HG03280 (cell line): Measurements from ENCODE around the gene DENND4A.
"Not testable (repeated sequence)": the region's sequence is repeated elsewhere in the genome, so short reads cannot be mapped to it uniquely, and the experiment has no call there.

Source experiments
- ATAC-seq: cut with Tn5 transposase; IDR thresholded peaks from one replicate; pipeline ENCODE4 v1.9.1; 2021; ENCODE audit warnings: mild to moderate bottlenecking, moderate library complexity; ENCODE audit not compliant: unreplicated experiment

Gene DENND4A

DNA sequence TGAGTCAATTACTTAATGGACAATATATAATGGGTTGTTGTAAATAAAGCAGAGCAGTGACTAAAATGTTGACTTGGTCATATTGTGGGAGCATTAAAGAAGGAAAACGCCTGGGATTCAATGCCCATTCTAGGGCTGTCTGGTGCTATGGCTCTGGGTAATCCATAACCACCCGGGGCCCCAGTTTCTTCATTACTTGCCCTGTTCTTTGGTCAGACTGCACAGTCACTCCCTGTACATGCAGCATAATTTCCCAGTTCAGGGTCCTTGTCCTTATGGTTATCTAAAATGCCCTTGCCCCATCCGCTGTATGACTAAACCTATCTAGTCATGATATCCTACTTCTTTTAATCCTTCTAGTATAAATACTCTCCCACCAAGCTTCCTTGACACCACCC, 27.5 kb upstream of the DENND4A start:
- no peak for ATAC-seq

DNA sequence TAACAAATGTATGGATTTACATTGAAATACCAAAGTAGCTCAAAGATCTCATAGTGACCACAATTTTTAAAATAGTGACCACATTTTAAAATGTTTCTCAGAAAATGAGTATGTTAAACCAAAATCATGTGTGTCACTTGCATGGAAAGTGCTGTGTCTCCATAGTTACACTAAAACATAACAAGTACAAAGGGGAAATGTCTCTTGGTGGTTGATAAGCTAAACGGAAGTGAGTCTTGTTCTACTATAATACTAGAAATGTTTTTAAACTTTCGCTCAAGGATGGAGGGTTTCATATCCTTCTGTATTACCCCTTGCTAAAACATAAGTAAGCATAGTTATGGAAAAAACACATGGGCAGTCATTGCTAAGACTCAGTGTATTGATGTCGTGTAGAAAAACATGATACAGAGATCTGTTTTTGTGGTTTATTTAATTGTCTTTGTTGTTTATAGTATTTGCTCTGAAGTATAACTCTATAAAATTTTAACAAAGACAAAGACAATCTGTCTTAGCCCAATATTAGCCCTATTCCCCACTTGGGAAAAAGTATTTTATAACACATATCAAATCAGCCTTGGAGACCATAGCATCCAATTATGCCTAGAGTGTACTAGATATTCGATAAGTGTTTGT, 27.0 kb upstream of the DENND4A start:
- peak; percentile 67 for ATAC-seq

GRCh38 chr15:65816441-65816840, 24.3 kb upstream of the DENND4A start:
- ATAC-seq: no peak

- ATAC-seq: not testable (repeated sequence)
These were observed 23.9 kb upstream of the DENND4A start for GRCh38 chr15:65816008-65816407.

- ATAC-seq: not testable (repeated sequence)
These were observed 22.2 kb upstream of the DENND4A start for GRCh38 chr15:65814271-65814670.

- ATAC-seq: no peak
These were observed 20.8 kb upstream of the DENND4A start for GRCh38 chr15:65812916-65813315.

- ATAC-seq: no peak
These were observed 20.4 kb upstream of the DENND4A start for GRCh38 chr15:65812467-65812866.

DNA sequence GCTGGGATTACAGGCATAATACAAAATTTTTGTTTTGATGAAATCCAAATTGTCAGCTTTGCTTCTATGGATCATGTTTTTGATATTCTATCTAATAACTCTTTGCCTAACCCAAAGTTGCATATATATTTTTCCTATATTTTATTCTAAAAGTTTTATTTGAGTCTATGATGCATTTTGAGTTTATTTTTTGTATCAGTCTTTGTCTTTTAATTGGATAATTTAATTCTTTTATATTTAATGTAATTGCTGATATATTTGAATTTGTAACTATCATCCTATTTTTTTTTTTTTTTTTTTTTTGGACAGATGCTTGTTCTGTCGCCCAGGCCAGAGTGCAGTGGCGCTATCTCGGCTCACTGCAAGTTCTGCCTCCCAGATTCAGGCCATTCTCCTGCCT, 19.7 kb upstream of the DENND4A start:
- no peak for ATAC-seq

DNA sequence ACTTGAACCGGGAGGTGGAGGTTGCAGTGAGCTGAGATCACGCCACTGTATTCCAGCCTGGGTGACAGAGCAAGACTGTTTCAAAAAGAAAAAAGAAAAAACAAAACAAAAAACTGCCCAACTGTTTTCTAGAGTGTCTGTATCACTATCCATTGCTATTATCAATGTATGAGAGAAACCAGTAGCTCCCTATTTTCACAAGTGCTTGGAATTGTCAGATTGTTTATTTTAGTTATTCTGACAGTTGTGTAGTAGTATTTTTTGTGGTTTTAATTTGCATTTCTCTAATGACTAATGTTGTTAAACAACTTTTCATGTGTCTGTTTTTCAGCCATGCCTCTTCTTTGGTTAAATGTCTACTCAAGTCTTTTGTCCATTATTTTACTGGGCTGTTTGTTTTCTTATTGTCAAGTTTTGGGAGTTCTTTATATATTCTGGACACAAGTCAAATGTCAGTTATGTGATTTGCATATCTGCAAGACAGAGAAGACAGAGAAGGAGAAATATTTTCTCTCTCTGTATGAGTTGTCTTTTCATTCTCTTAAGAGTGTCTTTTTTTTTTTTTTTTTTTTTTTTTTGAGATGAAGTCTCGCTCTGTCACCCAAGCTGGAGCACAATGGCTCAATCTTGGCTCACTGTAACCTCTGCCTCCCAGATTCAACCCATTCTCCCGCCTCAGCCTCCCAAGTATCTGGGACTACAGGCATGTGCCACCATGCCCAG, 19.1 kb upstream of the DENND4A start:
- not testable (repeated sequence) for ATAC-seq

DNA sequence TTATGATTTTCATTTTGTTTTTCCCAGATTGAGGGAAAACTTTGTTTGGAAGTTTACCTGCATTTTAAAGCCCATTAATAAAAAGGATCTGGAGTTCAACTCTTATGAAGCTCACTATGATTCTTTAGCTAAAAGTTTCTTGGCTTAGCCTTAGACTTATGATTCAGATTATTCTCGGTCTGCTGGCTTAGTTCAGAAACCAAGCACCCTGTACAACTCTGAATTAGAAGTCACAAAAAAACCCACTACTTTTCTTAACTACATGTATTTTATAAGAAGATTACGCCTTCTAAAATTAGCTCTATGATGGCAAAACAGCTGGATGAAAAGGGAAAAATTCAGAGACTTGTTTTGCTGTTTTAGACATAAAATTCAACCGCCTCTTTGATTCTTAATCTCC, 14.3 kb upstream of the DENND4A start:
- no peak for ATAC-seq

- ATAC-seq: no peak
These were observed 13.1 kb upstream of the DENND4A start for GRCh38 chr15:65805019-65805745.

DNA sequence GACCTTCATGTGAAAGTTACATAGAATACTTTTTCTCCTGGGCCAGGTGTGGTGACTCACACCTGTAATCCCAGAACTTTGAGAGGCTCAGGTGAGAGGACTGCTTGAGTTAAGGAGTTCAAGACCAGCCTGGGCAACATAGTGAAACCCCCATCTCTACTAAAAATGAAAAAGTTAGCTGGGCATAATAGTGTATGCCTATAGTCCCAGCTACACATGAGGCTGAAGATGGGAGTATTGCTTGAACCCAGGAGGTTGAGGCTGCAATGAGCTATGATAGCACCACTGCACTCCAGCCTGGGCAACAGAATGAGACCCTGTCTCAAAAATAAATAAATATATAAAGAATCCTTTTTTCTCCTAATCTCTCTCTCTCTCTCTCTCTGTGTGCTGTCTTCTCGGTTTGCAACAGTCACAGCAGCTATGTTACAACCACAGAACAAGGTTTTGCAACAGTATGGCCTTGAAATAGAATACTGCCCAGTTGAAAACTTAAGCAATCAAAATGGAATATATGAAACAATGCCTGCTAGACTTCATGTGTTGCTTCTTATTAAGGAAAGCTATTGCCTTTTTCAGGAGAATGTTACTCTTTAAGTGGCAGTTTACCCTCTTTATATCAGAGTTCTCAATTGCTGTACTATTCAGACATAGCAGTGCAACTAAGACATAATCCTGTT, 12.3 kb upstream of the DENND4A start:
- ATAC-seq: no peak

DNA sequence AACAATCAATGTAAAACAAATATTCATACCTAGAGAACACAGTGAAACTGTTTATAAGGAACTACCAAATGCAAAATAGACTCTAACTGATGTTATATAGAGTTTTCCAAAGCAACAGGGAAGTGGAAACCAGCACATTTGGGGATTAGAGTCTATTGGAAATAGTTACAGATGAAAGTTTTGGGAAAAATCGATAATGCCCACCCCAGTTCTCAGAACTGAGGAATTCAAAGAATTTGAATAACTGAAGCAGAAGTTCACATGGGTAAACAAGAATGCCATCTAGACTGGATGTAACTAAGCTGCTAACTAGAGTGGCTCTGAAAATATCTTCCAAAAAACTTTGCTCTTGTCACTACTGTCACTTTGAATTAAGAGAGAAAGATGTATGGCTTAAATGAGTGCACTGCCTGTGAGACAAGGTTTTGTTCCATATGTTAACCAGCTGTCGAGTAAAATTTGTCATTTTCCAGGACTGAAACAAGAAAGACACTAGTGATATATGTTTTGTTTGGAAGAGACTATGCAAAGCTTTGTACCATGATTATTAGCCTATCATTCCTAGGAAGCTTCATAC, 9.2 kb upstream of the DENND4A start:
- ATAC-seq: no peak

DNA sequence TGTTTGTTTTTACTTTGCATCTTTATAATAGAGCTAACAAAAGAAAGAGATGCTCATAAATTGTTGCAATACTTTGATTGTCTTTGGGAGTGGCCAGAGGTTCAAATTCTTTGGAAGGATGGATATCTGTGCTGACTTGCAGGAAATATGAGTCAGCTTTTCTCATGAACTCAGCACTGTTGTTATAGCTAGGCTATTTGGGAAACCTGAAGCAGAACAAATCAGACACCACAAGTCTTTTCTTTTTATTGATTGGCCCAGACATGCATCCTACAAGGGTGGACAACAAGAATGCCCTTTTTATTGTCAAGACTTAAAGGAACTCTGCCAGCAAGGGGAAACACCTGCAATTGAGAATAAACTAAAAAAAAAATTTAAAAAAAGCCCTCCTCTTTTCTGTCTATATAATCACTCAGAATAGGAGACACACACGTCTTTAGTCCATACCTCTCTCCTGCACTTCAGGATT, 4.6 kb upstream of the DENND4A start:
- ATAC-seq: no peak

- ATAC-seq: no peak
These were observed 3.6 kb upstream of the DENND4A start for GRCh38 chr15:65795663-65796216.

DNA sequence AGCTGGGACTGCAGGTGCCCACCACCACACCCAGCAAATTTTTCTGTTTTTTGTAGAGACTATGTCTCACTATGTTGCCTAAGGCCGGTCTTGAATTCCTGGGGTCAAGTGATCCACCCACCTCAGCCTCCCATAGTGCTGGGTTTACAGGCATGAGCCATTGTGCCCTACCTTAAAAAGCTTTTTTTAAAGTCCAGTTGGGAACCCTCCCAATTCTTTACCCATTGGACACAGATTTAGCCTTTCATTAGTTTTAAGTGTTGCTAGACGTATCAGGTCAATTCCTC, 1.7 kb upstream of the DENND4A start:
- ATAC-seq: no peak

DNA sequence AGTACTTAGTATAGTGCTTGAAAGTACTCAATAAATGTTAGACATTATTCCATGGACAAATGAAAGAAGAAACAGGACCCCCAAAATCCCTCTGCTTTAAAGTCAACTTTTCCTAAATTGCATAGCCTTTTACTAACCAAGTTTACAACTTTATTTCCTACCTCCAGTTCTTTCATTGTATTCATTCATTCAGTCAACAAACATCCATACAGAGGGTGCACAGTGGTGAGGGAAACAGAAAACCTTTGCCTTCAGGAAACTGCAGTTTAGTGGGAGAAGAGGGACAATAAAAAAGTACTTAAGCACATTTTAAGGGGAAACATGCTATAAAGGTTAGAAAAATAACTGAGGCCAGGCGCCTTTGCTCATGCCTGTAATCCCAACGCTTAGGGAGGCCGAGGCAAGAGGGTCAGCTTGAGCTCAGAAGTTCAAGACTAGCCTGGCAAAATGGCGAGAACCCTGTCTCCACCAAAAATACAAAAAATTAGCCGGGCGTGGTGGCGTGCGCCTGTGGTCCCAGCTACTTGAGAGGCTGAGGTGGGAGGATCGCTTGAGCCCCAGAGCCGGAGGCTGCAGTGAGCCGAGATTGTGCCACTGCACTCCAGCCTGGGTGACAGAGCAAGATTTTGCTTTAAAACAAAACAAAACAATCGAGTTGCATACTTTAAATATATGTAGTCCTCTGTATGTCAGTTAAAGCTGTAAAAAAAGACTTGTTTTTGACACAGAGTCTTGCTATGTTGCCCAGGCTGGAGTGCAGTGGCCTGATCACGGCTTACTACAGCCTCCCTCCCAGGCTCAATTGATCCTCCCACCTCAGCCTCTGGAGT, 1.1 kb upstream of the DENND4A start:
- ATAC-seq: no peak

DNA sequence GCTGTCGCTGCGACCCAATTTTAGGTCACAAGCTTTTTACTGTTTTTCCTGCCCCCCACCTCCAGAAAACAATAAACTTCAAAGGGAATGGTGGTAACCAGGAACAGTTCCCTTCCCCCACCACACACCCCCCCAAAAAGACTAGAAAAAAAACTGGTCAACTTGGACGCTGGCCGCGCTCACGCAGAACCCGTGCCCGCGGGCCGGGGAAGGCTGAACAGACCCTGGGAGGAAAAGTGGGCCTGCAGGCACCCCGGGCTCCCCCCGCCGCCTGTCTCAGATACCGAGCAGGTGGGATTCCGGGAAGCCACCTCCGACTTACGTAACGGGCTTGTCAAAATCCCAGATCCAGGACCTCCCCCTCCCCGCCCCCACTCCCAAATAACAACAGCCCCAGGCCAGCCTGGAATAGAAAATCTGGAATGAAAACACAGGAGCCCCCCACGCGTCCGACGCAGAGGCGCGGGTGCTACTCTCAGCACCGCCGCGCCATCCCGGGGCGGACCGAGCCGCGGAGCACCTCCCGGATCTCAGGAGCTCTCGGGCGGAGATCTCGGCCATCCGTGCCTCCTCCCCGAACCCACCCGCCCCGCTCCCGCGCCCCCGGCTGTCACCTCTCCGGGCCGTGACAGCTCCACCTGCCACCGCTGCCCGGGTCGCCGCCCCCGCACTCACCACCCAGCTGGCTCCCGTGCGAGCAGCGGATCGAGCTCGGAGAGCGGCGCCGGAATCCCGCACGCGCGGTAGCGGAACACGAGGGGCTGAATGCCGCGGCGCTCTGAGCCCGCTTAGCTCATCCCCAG, 557 bp downstream of the DENND4A start:
- no peak for ATAC-seq

DNA sequence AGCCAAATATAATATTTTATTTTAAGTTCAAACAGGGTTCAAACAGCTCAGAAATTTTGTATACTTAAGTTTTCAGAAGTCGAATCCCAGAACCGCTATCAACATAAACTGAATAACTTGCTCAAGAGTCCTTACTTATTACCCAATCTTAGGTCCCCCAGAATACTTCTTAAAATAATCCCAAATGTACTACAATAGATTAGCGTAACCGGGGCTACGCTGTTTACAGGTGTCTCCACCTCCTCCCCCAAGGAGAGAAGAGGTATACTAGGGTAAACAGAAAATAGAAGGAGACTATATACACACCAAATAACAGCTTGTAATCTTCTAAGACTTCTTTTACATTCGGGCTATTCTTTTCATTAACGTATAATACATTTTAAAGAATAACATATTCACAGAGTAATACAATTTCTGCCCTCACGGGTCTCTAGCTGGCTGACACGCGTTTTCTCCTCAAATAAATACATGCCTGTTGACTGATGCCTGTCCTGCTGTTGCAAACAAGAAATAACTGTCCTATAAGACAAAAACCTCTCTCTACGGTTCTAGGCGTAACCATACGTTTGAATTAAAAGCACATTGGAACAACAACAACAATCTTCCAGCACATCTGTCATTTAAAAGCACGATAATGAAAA, 1.3 kb downstream of the DENND4A start:
- ATAC-seq: no peak
